Neural cell (in vitro differentiated cells): ENCODE measurements around the gene SLC39A13.

Source experiments
- EP300 ChIP-seq: fragments of 450-650 bp; conservative IDR thresholded peaks from 2 replicates; pipeline ENCODE4 v1.6.1; 2014; ENCODE audit warnings: antibody characterized with exemption, mild to moderate bottlenecking, moderate library complexity; ENCODE audit not compliant: poor library complexity, severe bottlenecking
- EZH2 ChIP-seq: fragments of 200-600, 300-800 bp; shearing (Covaris generic), sonication (generic); IDR thresholded peaks from 2 replicates; pipeline ENCODE4 v1.6.1; 2014; ENCODE audit warnings: antibody characterized with exemption, low read length, borderline replicate concordance, mild to moderate bottlenecking; ENCODE audit not compliant: insufficient read depth, poor library complexity, severe bottlenecking
- RAD21 ChIP-seq: fragments of 450-650 bp; conservative IDR thresholded peaks from 2 replicates; pipeline ENCODE4 v1.6.1; 2014; ENCODE audit warnings: antibody characterized with exemption, mild to moderate bottlenecking, moderate library complexity
- TF ChIP-seq, protein P1 (sequence below): fragments of 450-650 bp; IDR thresholded peaks from 2 replicates; pipeline ENCODE4 v1.5.1; 2014; ENCODE audit warnings: antibody characterized with exemption, mild to moderate bottlenecking, moderate library complexity; ENCODE audit not compliant: poor library complexity, severe bottlenecking
- TF ChIP-seq, protein P2 (sequence below): IDR thresholded peaks from 2 replicates; pipeline ENCODE4 v1.6.1; 2012; ENCODE audit warnings: borderline replicate concordance

DNA sequence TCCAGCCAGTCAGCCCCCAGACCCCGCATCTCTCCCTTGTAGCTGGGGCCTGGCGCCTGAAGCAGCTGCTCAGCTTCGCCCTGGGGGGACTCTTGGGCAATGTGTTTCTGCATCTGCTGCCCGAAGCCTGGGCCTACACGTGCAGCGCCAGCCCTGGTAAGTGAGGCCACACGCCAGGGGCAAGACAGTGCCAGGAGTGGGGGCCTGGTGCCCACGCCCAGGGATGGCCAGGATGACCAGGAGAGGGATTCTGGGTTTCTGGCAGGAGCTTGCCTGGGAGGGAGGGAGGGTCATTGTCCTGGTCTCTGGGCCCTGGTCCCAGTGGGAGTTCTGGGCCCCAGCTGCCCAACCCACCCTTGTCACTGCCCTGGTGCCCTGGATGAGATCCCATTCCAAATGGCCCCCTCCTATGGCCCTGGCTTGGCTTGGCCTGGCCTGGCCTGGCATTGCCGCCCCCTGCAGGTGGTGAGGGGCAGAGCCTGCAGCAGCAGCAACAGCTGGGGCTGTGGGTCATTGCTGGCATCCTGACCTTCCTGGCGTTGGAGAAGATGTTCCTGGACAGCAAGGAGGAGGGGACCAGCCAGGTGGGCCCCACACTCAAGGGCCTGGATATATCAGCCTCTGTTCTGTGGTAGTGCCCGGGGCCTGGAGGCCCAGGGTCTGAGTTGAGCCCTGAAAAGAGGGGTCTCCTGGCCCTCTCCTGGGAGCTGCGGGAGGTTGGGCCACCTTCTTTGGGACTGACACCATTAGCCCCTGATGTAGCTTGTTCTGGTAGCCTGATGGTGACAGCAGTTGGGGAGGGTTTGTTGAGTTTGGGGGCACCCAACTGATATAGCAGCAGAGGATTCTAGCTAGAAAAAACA, 3.7 kb downstream of the SLC39A13 start:
- TF ChIP-seq, protein P1, sequence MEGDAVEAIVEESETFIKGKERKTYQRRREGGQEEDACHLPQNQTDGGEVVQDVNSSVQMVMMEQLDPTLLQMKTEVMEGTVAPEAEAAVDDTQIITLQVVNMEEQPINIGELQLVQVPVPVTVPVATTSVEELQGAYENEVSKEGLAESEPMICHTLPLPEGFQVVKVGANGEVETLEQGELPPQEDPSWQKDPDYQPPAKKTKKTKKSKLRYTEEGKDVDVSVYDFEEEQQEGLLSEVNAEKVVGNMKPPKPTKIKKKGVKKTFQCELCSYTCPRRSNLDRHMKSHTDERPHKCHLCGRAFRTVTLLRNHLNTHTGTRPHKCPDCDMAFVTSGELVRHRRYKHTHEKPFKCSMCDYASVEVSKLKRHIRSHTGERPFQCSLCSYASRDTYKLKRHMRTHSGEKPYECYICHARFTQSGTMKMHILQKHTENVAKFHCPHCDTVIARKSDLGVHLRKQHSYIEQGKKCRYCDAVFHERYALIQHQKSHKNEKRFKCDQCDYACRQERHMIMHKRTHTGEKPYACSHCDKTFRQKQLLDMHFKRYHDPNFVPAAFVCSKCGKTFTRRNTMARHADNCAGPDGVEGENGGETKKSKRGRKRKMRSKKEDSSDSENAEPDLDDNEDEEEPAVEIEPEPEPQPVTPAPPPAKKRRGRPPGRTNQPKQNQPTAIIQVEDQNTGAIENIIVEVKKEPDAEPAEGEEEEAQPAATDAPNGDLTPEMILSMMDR = peak; percentile 24
- TF ChIP-seq EZH2 (no peak), RAD21 (no peak), EP300 (no peak)
- TF ChIP-seq, protein P2, sequence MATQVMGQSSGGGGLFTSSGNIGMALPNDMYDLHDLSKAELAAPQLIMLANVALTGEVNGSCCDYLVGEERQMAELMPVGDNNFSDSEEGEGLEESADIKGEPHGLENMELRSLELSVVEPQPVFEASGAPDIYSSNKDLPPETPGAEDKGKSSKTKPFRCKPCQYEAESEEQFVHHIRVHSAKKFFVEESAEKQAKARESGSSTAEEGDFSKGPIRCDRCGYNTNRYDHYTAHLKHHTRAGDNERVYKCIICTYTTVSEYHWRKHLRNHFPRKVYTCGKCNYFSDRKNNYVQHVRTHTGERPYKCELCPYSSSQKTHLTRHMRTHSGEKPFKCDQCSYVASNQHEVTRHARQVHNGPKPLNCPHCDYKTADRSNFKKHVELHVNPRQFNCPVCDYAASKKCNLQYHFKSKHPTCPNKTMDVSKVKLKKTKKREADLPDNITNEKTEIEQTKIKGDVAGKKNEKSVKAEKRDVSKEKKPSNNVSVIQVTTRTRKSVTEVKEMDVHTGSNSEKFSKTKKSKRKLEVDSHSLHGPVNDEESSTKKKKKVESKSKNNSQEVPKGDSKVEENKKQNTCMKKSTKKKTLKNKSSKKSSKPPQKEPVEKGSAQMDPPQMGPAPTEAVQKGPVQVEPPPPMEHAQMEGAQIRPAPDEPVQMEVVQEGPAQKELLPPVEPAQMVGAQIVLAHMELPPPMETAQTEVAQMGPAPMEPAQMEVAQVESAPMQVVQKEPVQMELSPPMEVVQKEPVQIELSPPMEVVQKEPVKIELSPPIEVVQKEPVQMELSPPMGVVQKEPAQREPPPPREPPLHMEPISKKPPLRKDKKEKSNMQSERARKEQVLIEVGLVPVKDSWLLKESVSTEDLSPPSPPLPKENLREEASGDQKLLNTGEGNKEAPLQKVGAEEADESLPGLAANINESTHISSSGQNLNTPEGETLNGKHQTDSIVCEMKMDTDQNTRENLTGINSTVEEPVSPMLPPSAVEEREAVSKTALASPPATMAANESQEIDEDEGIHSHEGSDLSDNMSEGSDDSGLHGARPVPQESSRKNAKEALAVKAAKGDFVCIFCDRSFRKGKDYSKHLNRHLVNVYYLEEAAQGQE = no peak
